ENCODE data around the gene GCNT1. TPM values are rescaled to one million over a fixed set of nuclear protein-coding genes. Genes with fewer than 3 reads are reported as not detected.

The GCNT1 gene
- total and polyA plus RNA-seq, 2 of the 4 experiments (the other 2 are of a cell fraction): 12.5 to 46.6 TPM

- dilution Hi-C loops (cut with HindIII; ENCODE audit: low sequenced_read_pairs, unreplicated experiment) (no loop called here), in situ Hi-C loops (cut with MboI; ENCODE audit: low sequenced_read_pairs) (no loop called here), intact Hi-C loops (cut with micrococcal nuclease) (no loop called here)
- no peak overlapping the region for H3K4me3 ChIP-seq (ENCODE audit: insufficient read depth, low read depth, low read length)
- H3K27me3 ChIP-seq (ENCODE audit: control insufficient read depth, insufficient read depth, low read length): no peaks in the 10 kb centered on the region; the same call in 1 of the 2 replicates
- H4K5ac ChIP-seq (ENCODE audit: low read depth, low read length): no peak overlapping the region
- no peak overlapping the region for H3K18ac ChIP-seq (ENCODE audit: low read depth, low read length)
- no peak overlapping the region for H2BK120ac ChIP-seq (ENCODE audit: low read depth, low read length)
- DNase-seq (no peak), ATAC-seq (ENCODE audit: low read depth) (no peak)
- H3K4ac ChIP-seq (ENCODE audit: low read depth, low read length): no peak overlapping the region
- H2AFZ ChIP-seq (replicated peaks; ENCODE audit: low read length, poor library complexity): no peak overlapping the region
- H3K79me1 ChIP-seq (ENCODE audit: low read depth in 1 of 2, low read length in 2 of 2): no peaks in the 10 kb centered on the region
- H2BK5ac ChIP-seq (ENCODE audit: low read depth, low read length, poor library complexity, severe bottlenecking): no peak overlapping the region
- no peak overlapping the region for H3K4me2 ChIP-seq (ENCODE audit: low read depth, low read length)
- no peaks in the 10 kb centered on the region for H3K4me1 ChIP-seq (ENCODE audit: control insufficient read depth, insufficient read depth, low read length)
- no peaks in the 10 kb centered on the region for H3K9me3 ChIP-seq (ENCODE audit: control insufficient read depth, insufficient read depth, low read length)
- ChIA-PET POLR2A (ENCODE audit: unreplicated experiment) (no interaction called here), CTCF (no interaction called here)
- H2BK15ac ChIP-seq (ENCODE audit: low read depth, low read length): no peak overlapping the region
- no peak overlapping the region for H3K9ac ChIP-seq (ENCODE audit: low read depth, low read length)
- 88% methylated on average over 5 of the region's 11 CpGs; no CpG with 5 or more reads in 1 of the 2 experiments for WGBS, 2 experiments (ENCODE audit: extremely low coverage in 2 of 2, insufficient read length in 1 of 2)
- no peak overlapping the region for H2AK5ac ChIP-seq (ENCODE audit: low read depth, low read length)
- BruUV-seq (replicated peaks): no TSS peak
- no peak overlapping the region for H2AK9ac ChIP-seq (replicated peaks; ENCODE audit: low read depth, low read length, poor library complexity)
- no peak overlapping the region for H3K23ac ChIP-seq (ENCODE audit: low read depth, low read length)
- H4K8ac ChIP-seq (ENCODE audit: low read depth in 2 of 2, low read length in 2 of 2): no peak overlapping the region
- no peak overlapping the region for H4K91ac ChIP-seq (ENCODE audit: insufficient read depth, low read depth, low read length)
- TF ChIP-seq FOS (IDR thresholded peaks at IDR 0.05; ENCODE audit: low read depth, low read length) (no peak), CTCF (conservative IDR thresholded peaks at IDR 0.05; ENCODE audit: low read depth, low read length) (no peak), CHD1 (IDR thresholded peaks at IDR 0.05; ENCODE audit: low read depth, low read length) (no peak), USF2 (IDR thresholded peaks at IDR 0.05; ENCODE audit: low read depth, low read length) (no peak), MAFK (IDR thresholded peaks at IDR 0.05; ENCODE audit: low read depth, low read length) (no peak), MAZ (IDR thresholded peaks at IDR 0.05; ENCODE audit: borderline replicate concordance, low read depth, low read length) (no peak)
- H3K56ac ChIP-seq (ENCODE audit: extremely low read depth, insufficient read depth, low read length): no peak overlapping the region
- no peaks in the 10 kb centered on the region for H3K36me3 ChIP-seq (ENCODE audit: control insufficient read depth, insufficient read depth, low read length)
- H2BK20ac ChIP-seq (ENCODE audit: low read depth, low read length): no peak overlapping the region
- no peaks in the 10 kb centered on the region for H3K9me1 ChIP-seq (ENCODE audit: insufficient read depth, low read length)
- no peaks in the 10 kb centered on the region for H4K20me1 ChIP-seq (ENCODE audit: insufficient read depth, low read length)
- H3K14ac ChIP-seq (replicated peaks; ENCODE audit: low read depth, low read length): no peak overlapping the region
- H3K27ac ChIP-seq (ENCODE audit: insufficient read depth, low read length): no peak overlapping the region
These were observed 93.9 kb downstream of the GCNT1 start for GRCh38 chr9:76552751-76553455.
